ENCODE data around the gene PWWP2A.

PWWP2A gene

GRCh38 chr5:160087199-160087598, 32.1 kb downstream of the PWWP2A start:
- no peak overlapping the region for H3K27ac ChIP-seq (ENCODE audit: low read length)
- no peak overlapping the region for H3K9ac ChIP-seq (ENCODE audit: low read length)
- no peaks in the 10 kb centered on the region for H3K9me3 ChIP-seq (ENCODE audit: insufficient read depth, low read length)
- no peak overlapping the region for H3K4me2 ChIP-seq (ENCODE audit: low read length)
- H2AFZ ChIP-seq (ENCODE audit: low read depth, low read length) = no peak overlapping the region
- no peaks in the 10 kb centered on the region for H3K27me3 ChIP-seq (ENCODE audit: low read depth, low read length)
- peaks cover 5% of the 10 kb centered on the region for H3K36me3 ChIP-seq (replicated peaks; ENCODE audit: low read depth, low read length)
- peaks cover 15% of the 10 kb centered on the region for H3K4me1 ChIP-seq (ENCODE audit: low read length)
- no peaks in the 10 kb centered on the region for H4K20me1 ChIP-seq (ENCODE audit: insufficient read depth, low read length)
- no peaks in the 10 kb centered on the region for H3K79me2 ChIP-seq (ENCODE audit: low read length)
- no peak for TF ChIP-seq EZH2phosphoT487 (IDR thresholded peaks at IDR 0.05; ENCODE audit: low read depth)
- no peak overlapping the region for H3K4me3 ChIP-seq (ENCODE audit: low read length)

DNA sequence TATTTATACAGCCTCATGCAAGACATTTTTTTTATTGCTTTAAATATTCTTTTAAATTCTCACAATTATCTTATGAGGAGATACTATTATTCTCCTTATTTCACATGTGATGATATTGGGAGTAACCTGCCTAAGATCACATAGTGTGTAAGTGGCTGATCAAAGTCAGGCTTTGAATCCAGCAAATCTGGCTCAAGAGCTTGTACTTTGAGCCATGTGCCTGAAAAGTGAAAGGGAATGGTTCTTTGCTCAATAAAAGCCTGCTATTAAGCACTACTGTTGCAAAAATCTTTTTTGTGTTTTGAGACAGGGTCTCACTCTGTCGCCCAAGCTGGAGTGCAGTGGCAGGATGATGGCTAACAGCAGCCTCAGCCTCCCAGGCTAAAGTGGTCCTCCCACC, 35.1 kb downstream of the PWWP2A start:
- H3K27me3 ChIP-seq (ENCODE audit: low read depth, low read length) = no peaks in the 10 kb centered on the region
- no peak overlapping the region for H3K27ac ChIP-seq (ENCODE audit: low read length)
- no peaks in the 10 kb centered on the region for H3K9me3 ChIP-seq (ENCODE audit: insufficient read depth, low read length)
- peaks cover 12% of the 10 kb centered on the region for H3K4me1 ChIP-seq (ENCODE audit: low read length)
- H3K9ac ChIP-seq (ENCODE audit: low read length) = no peak overlapping the region
- H3K4me2 ChIP-seq (ENCODE audit: low read length) = no peak overlapping the region
- H4K20me1 ChIP-seq (ENCODE audit: insufficient read depth, low read length) = no peaks in the 10 kb centered on the region
- no peak overlapping the region for H3K4me3 ChIP-seq (ENCODE audit: low read length)
- no peak overlapping the region for H2AFZ ChIP-seq (ENCODE audit: low read depth, low read length)
- no peaks in the 10 kb centered on the region for H3K36me3 ChIP-seq (replicated peaks; ENCODE audit: low read depth, low read length)
- TF ChIP-seq, protein P1, sequence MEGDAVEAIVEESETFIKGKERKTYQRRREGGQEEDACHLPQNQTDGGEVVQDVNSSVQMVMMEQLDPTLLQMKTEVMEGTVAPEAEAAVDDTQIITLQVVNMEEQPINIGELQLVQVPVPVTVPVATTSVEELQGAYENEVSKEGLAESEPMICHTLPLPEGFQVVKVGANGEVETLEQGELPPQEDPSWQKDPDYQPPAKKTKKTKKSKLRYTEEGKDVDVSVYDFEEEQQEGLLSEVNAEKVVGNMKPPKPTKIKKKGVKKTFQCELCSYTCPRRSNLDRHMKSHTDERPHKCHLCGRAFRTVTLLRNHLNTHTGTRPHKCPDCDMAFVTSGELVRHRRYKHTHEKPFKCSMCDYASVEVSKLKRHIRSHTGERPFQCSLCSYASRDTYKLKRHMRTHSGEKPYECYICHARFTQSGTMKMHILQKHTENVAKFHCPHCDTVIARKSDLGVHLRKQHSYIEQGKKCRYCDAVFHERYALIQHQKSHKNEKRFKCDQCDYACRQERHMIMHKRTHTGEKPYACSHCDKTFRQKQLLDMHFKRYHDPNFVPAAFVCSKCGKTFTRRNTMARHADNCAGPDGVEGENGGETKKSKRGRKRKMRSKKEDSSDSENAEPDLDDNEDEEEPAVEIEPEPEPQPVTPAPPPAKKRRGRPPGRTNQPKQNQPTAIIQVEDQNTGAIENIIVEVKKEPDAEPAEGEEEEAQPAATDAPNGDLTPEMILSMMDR (IDR thresholded peaks at IDR 0.05; ENCODE audit: low read depth, low read length) = no peak
- TF ChIP-seq EZH2phosphoT487 (IDR thresholded peaks at IDR 0.05; ENCODE audit: low read depth) = no peak
- no peaks in the 10 kb centered on the region for H3K79me2 ChIP-seq (ENCODE audit: low read length)

DNA sequence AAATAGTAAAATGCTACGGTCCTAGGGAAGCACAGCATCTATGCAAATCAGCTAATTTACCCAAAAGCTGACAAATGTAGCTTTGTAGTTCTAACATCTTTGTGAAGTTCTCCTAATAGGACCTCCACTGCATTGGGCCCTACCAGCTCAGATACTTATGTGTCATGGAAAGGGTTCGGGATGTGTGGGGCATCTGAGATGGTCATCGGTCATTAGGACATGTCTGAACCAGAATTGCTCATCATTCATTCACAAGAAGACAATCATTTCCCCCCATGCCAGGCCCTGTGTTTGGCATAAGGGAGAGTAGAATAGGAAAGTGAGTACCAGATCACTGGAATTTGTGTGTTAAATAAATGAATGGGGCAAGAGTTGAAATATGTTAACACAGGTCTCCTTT, 35.7 kb downstream of the PWWP2A start:
- TF ChIP-seq, protein P1 (IDR thresholded peaks at IDR 0.05; ENCODE audit: low read depth, low read length) = no peak
- no peak for TF ChIP-seq EZH2phosphoT487 (IDR thresholded peaks at IDR 0.05; ENCODE audit: low read depth)
- Histone ChIP-seq H3K27ac (ENCODE audit: low read length) (no peak overlapping the region), H3K9me3 (ENCODE audit: insufficient read depth, low read length) (no peaks in the 10 kb centered on the region), H3K4me1 (ENCODE audit: low read length) (peaks cover 6% of the 10 kb centered on the region), H4K20me1 (ENCODE audit: insufficient read depth, low read length) (no peaks in the 10 kb centered on the region), H3K27me3 (ENCODE audit: low read depth, low read length) (no peaks in the 10 kb centered on the region), H3K4me2 (ENCODE audit: low read length) (no peak overlapping the region), H3K4me3 (ENCODE audit: low read length) (no peak overlapping the region), H3K9ac (ENCODE audit: low read length) (no peak overlapping the region), H2AFZ (ENCODE audit: low read depth, low read length) (no peak overlapping the region), H3K79me2 (ENCODE audit: low read length) (no peaks in the 10 kb centered on the region), H3K36me3 (replicated peaks; ENCODE audit: low read depth, low read length) (no peaks in the 10 kb centered on the region)

DNA sequence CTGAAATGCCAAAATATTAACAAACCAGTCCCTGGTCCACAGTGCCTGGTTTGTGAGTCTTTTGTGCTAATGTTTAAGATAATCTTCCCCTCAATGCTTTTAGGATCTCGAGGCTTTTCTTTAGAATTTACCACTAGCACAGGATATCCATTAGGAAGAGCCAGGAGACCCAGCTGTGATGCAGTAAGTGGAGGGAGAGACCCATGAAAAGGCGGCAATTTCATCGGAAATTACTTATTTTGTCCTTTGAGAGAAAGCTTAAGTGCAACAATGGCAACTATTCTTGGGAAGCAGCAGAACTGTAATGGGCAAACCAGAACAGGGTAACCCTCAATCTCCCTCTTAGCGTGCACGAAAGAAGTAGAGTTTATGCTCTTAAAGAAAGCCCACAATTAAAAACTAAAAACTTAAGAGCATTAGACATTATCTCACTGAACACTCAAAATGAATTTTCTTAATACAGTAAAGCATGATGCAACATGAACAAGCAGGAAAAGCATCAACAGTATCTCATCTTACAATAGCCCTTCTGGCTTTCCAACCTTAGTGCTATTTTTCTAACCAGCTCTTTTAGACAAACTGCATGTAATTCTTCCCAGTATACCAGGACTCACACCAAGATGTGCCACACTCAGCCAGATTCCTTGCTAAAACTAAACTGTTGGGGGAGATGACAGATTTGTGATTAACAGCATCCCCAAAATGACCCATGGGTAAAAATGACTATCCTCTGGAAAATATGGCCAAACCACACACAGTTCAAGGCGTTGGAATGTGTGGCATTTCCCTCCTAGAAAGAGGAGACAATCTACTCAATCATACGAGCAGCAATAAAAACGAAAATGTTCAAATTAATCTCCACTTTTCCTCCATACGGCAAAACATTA, 36.4 kb downstream of the PWWP2A start:
- Histone ChIP-seq H3K4me2 (ENCODE audit: low read length) (no peak overlapping the region), H3K27me3 (ENCODE audit: low read depth, low read length) (no peaks in the 10 kb centered on the region), H3K9me3 (ENCODE audit: insufficient read depth, low read length) (no peaks in the 10 kb centered on the region), H3K4me3 (ENCODE audit: low read length) (no peak overlapping the region), H2AFZ (ENCODE audit: low read depth, low read length) (no peak overlapping the region), H3K4me1 (ENCODE audit: low read length) (peaks cover 5% of the 10 kb centered on the region; the same call in 1 of the 2 replicates), H4K20me1 (ENCODE audit: insufficient read depth, low read length) (no peaks in the 10 kb centered on the region), H3K36me3 (replicated peaks; ENCODE audit: low read depth, low read length) (no peaks in the 10 kb centered on the region), H3K27ac (ENCODE audit: low read length) (no peak overlapping the region), H3K9ac (ENCODE audit: low read length) (no peak overlapping the region), H3K79me2 (ENCODE audit: low read length) (no peaks in the 10 kb centered on the region)
- no peak for TF ChIP-seq EZH2phosphoT487 (IDR thresholded peaks at IDR 0.05; ENCODE audit: low read depth)
- TF ChIP-seq, protein P1 (IDR thresholded peaks at IDR 0.05; ENCODE audit: low read depth, low read length) = no peak
